Stimulated activated CD4-positive, alpha-beta T cell treated with anti-CD3 and anti-CD28 coated beads, Interleukin-2, amount 100 ng/mL, for 24 hours (primary cell): Measurements from ENCODE around the gene DLEC1.
A peak's percentile ranks its signal among the peaks of the same experiment; 100 is the strongest.
"Not testable (repeated sequence)": the region's sequence is repeated elsewhere in the genome, so short reads cannot be mapped to it uniquely, and the experiment has no call there.

Experiments
- DNase-seq, 2 donors: peaks; one replicate each; pipeline ENCODE4 v3.0.0-alpha.2; 2020

The DLEC1 gene

GRCh38 chr3:38085311-38085942 lies 46.4 kb downstream of the DLEC1 start:
- DNase-seq = no peak

GRCh38 chr3:38085943-38086324 lies 46.9 kb downstream of the DLEC1 start:
- DNase-seq = no peak

GRCh38 chr3:38086496-38086895 lies 47.5 kb downstream of the DLEC1 start:
- DNase-seq = no peak

DNA sequence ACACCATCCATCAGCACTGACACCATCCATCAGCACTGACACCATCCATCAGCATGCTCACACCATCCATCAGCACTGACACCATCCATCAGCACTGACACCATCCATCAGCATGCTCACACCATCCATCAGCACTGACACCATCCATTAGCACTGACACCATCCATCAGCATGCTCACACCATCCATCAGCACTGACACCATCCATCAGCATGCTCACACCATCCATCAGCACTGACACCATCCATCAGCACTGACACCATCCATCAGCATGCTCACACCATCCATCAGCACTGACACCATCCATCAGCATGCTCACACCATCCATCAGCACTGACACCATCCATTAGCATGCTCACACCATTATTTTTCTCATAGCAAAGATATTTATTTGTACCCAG lies 48.3 kb downstream of the DLEC1 start:
- not testable (repeated sequence) for DNase-seq

DNA sequence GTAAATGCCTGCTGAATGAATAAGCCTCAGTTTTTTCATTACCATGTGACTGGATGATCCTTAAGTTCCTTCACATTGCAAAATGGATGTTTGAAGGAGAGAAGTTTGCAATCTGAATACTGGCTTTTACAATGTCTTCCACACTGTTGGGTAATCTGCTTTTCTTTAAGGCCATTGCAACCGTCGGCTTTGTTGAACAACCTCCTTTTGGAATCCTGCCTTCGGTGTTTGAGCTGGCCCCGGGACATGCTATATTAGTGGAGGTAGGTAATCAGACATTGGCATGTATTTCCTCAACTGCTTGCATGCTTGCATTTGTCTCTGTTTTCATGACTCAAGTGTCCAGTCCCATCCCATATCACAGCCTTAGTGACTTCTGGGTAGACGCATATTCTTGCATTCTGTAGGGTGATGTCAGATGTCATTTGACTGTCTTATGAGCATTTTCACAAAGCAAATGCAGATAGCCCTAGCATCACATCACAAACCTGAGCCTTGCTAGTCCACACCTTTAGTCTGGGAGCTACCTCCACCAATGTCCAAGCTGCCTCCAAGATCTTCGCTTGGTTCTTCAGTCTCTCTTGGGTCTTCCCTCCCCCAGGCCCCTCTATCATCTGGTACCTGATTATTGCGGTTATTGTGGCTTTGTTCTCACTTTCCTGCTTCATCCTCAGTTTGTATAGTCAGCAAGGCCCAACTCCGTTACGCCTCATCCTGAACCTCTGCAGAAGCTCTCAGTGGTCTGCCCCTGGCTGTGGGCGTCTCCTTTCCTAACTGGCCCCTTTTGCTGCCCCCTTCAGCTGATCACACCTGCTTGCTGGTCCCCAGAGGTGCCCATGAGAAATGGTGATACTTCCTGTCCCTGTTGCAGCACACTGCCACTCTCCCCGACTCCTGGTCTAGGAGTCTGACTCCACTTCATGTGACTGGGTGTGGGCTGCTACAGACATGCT lies 49.4 kb downstream of the DLEC1 start:
- no peak for DNase-seq

GRCh38 chr3:38089163-38089562 lies 50.2 kb downstream of the DLEC1 start:
- DNase-seq = no peak

GRCh38 chr3:38090453-38090852 lies 51.4 kb downstream of the DLEC1 start:
- DNase-seq = no peak

- DNase-seq = no peak
These were observed 56.0 kb downstream of the DLEC1 start for GRCh38 chr3:38094999-38095398.

- no peak for DNase-seq
These were observed 56.9 kb downstream of the DLEC1 start for GRCh38 chr3:38095669-38096483.

DNA sequence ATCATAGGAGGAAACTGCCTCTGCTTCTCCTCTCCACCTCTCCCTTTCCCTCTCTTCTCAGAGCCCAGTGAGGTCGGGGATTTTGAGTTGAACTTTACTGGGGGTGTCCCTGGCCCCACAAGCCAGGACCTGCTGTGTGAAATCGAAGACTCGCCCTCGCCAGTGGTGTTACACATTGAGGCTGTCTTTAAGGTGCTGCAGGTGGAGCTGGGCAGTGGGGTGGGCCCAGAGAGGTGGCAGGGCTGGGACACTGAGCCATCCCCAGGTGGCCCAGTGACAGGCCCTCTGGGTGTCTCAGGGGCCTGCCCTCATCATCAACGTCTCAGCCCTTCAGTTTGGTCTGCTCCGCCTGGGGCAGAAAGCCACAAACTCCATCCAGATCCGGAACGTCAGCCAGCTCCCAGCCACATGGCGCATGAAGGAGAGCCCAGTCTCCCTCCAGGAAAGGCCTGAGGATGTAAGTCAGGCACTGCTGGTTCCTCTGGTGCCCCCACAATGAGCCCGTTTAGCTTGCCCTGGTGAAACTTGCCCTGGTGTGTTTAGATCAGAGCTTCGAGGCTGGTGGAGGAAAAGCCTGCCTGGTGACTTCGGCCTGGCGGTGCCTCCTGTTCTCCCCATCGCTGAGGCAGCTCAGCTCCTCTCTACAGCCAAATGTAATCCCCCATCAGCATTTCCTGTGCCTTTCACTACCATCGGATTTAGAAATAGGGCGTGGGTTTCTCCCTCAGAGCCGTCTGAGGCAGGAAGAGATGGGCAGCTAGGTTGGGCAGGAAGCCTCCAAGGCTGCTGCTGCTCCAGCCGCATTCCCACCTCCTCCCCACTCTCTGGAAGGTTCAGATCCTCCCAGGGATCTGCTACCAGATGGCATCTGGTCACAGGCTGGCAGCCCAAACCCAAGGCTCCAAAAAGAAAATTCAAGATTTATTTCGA lies 58.7 kb downstream of the DLEC1 start:
- no peak for DNase-seq

DNA sequence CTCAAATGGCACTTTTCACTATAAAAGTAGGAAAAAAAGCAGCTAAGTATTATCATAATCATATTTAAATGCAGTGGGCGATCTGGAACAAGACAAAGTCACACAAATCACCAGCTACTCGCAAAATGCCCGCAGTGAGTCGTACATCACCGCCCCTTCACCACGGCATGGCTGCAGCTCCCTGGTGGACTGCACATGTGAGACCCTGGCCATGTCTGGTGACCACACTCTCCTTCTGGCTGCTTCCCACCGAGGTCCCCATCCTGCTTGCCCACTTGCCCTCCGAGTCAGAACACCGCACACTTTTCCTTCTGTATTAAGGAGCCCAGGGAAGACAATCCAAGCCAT lies 59.3 kb downstream of the DLEC1 start:
- no peak for DNase-seq

- DNase-seq = no peak
These were observed 60.5 kb downstream of the DLEC1 start for GRCh38 chr3:38099518-38099917.

- DNase-seq = no peak
These were observed 61.5 kb downstream of the DLEC1 start for GRCh38 chr3:38100498-38100897.

- peak in 1 of 2 donors; percentile 9 for DNase-seq
These were observed 62.9 kb downstream of the DLEC1 start for GRCh38 chr3:38101811-38102443.

DNA sequence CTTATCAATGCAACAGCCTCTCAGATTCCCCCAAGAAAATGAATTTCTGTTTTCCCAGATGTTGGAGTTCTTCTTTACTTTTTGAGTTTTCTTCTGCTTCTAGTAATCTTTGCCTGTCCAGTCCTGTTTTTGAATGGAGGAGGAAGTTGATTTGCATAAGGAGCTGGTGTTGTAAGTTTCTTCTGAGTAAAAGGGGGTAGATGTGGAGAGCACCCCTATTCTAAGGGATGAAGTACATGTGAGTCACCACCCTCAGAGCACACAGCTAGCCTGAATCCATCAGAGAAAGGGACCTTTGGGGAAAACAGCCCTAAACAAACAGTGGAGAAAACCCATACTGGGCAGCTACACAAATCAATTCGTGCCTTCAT lies 63.4 kb downstream of the DLEC1 start:
- no peak for DNase-seq

DNA sequence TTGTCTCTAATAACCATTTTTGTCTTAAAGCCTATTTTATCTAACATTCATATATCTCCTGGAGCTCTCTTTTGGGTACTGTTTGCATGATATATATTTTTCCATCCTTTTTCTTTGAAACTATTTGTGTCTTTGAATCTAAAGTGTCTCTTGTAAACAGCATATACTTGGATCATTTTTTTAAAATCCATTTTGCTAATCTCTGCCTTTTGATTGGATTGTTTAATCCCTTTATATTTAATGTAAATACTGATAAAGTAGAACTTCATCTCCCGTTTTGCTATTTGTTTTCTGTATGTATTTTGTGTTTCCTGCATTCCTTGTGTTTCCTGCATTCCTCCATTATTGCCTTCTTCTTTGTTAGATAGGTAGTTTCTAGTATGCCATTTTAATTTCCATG lies 66.5 kb downstream of the DLEC1 start:
- no peak for DNase-seq

DNA sequence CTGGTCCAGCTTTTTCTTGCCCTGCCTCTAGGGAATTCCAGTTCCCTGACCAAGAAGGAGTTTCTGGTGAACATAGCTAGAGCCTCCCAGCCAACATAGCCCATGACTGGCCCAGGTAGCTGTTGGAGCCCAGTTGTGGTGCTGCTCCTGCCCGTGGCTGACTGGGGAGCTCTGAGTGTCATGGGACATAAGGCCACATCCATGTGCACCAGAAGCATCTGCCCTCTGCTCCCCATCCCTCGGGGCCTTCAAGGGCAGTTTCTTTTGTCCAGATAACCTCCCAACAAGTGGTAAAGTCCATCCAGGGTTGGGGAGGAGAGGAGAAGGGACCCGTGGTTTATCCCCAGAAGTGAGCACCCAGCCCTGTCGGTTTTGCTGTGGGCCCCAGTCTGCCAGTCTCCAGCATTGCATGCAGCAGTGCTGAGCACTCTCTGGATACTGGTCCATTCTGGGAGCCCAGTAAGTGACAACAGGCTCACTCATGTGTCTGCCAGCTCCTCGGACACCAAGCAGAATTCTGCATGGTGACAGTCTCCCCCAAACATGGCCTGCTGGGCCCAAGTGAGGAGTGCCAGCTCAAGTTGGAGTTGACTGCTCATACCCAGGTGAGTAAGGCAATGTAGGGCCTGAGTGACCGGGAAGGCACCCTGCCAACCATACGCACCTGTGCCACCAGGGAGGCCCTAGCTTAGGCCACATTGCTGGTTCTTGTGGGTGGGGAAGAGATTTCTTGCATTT lies 69.1 kb downstream of the DLEC1 start:
- no peak for DNase-seq

- no peak for DNase-seq
These were observed 69.9 kb downstream of the DLEC1 start for GRCh38 chr3:38108649-38109579.

DNA sequence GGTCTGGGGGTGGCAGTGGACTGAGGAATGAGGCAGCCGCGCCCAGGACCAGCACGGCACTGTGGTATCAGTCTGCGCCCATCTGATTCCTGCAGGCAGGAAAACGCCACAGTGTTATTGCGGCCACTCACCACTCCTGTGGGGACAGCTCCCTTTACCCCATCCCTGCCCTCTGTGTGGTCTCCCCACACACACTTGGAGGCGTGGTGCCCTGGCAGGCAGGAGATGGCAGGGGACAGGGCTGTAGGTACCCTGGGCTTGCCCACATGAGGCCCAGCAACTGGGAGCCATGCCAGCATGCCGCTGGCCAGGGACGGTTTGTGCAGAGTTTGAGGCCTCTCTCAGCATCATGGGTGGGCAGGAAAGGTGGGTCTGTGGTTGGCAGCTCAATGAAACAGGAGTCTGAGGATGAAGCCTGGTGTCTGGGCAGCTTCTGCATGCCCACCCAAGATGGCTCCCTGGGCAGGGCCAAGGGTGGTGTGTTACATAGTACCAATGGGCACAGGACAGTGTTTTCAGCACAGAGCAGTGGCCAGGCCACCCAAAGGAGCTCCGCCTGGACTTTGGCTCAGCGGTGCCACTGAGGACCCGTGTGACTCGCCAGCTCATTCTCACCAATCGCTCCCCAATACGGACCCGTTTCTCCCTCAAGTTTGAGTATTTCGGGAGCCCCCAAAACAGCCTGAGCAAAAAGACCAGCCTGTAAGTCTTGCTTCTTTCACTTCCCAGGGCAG lies 70.7 kb downstream of the DLEC1 start:
- no peak for DNase-seq
